ENCODE measurements around the gene DCTN4.
A peak's percentile ranks its signal among the peaks of the same experiment; 100 is the strongest.

Gene DCTN4

GRCh38 chr5:150763023-150763769, 4.4 kb upstream of the DCTN4 start:
- TF ChIP-seq POLR2A (IDR thresholded peaks at IDR 0.05; ENCODE audit: extremely low read depth, insufficient read length) (no peak), MYC (IDR thresholded peaks at IDR 0.05; ENCODE audit: low read depth, low read length) (no peak), CTCF (IDR thresholded peaks at IDR 0.05; ENCODE audit: low read depth, low read length) (no peak), MAX (IDR thresholded peaks at IDR 0.05; ENCODE audit: low read depth, low read length) (no peak)
- H3K4me3 ChIP-seq (ENCODE audit: low read depth, low read length): peak overlapping the region; percentile 29
- peak; percentile 98 for DNase-seq (ENCODE audit: low read depth)

- 0 out of 2 replicates have a peak, but pooled peaks have one; percentile 35 for TF ChIP-seq MAX (IDR thresholded peaks at IDR 0.05; ENCODE audit: low read depth, low read length)
- no peak for TF ChIP-seq MYC (IDR thresholded peaks at IDR 0.05; ENCODE audit: low read depth, low read length)
- DNase-seq (ENCODE audit: low read depth): peak; percentile 92
- H3K4me3 ChIP-seq (ENCODE audit: low read depth, low read length): peak overlapping the region; percentile 29
Measured at GRCh38 chr5:150762211-150762610, 3.4 kb upstream of the DCTN4 start.

GRCh38 chr5:150759334-150759583, 442 bp upstream of the DCTN4 start:
- H3K4me3 ChIP-seq (ENCODE audit: low read depth, low read length): peak overlapping the region; percentile 82
- TF ChIP-seq CTCF (IDR thresholded peaks at IDR 0.05; ENCODE audit: low read depth, low read length): no peak
- no peak for TF ChIP-seq MAX (IDR thresholded peaks at IDR 0.05; ENCODE audit: low read depth, low read length)
- TF ChIP-seq MYC (IDR thresholded peaks at IDR 0.05; ENCODE audit: low read depth, low read length): no peak
- TF ChIP-seq POLR2A (IDR thresholded peaks at IDR 0.05; ENCODE audit: extremely low read depth, insufficient read length): no peak
- no peak for DNase-seq (ENCODE audit: low read depth)

GRCh38 chr5:150758203-150758530, 650 bp downstream of the DCTN4 start:
- no peak for DNase-seq (ENCODE audit: low read depth)
- no peak for TF ChIP-seq POLR2A (IDR thresholded peaks at IDR 0.05; ENCODE audit: extremely low read depth, insufficient read length)
- TF ChIP-seq MAX (IDR thresholded peaks at IDR 0.05; ENCODE audit: low read depth, low read length): no peak
- no peak for TF ChIP-seq MYC (IDR thresholded peaks at IDR 0.05; ENCODE audit: low read depth, low read length)
- TF ChIP-seq CTCF (IDR thresholded peaks at IDR 0.05; ENCODE audit: low read depth, low read length): no peak
- H3K4me3 ChIP-seq (ENCODE audit: low read depth, low read length): peak overlapping the region; percentile 82

GRCh38 chr5:150757087-150757649, 1.6 kb downstream of the DCTN4 start:
- TF ChIP-seq CTCF (IDR thresholded peaks at IDR 0.05; ENCODE audit: low read depth, low read length) (no peak), POLR2A (IDR thresholded peaks at IDR 0.05; ENCODE audit: extremely low read depth, insufficient read length) (no peak), MYC (IDR thresholded peaks at IDR 0.05; ENCODE audit: low read depth, low read length) (no peak), MAX (IDR thresholded peaks at IDR 0.05; ENCODE audit: low read depth, low read length) (no peak)
- H3K4me3 ChIP-seq (ENCODE audit: low read depth, low read length): peak overlapping the region; percentile 82
- DNase-seq (ENCODE audit: low read depth): peak; percentile 2

- H3K4me3 ChIP-seq (ENCODE audit: low read depth, low read length): no peak overlapping the region
- no peak for DNase-seq (ENCODE audit: low read depth)
- TF ChIP-seq MYC (IDR thresholded peaks at IDR 0.05; ENCODE audit: low read depth, low read length): no peak
- TF ChIP-seq POLR2A (IDR thresholded peaks at IDR 0.05; ENCODE audit: extremely low read depth, insufficient read length): no peak
- no peak for TF ChIP-seq CTCF (IDR thresholded peaks at IDR 0.05; ENCODE audit: low read depth, low read length)
Measured at GRCh38 chr5:150753863-150754262, 5.0 kb downstream of the DCTN4 start.
